Lower leg skin (tissue), 3 donors: Measurements from ENCODE around the gene SEC61B.

Experiments used
- POLR2A ChIP-seq, 2 donors: fragments of 450-650 bp; IDR thresholded peaks; one replicate each; pipeline ENCODE4 v1.6.1; 2016 to 2017; ENCODE audit warnings: antibody characterized with exemption in 2 of 2, mild to moderate bottlenecking in 1 of 2, moderate library complexity in 1 of 2
- TF ChIP-seq, protein P1 (sequence below), 3 donors: fragments of 450-650 bp; IDR thresholded peaks; one replicate each; pipeline ENCODE4 v1.5.1; 2016; ENCODE audit warnings: antibody characterized with exemption in 3 of 3, mild to moderate bottlenecking in 3 of 3, moderate library complexity in 2 of 3

GRCh38 chr9:99253134-99253533 is 31.1 kb downstream of the SEC61B start:
- TF ChIP-seq, protein P1, sequence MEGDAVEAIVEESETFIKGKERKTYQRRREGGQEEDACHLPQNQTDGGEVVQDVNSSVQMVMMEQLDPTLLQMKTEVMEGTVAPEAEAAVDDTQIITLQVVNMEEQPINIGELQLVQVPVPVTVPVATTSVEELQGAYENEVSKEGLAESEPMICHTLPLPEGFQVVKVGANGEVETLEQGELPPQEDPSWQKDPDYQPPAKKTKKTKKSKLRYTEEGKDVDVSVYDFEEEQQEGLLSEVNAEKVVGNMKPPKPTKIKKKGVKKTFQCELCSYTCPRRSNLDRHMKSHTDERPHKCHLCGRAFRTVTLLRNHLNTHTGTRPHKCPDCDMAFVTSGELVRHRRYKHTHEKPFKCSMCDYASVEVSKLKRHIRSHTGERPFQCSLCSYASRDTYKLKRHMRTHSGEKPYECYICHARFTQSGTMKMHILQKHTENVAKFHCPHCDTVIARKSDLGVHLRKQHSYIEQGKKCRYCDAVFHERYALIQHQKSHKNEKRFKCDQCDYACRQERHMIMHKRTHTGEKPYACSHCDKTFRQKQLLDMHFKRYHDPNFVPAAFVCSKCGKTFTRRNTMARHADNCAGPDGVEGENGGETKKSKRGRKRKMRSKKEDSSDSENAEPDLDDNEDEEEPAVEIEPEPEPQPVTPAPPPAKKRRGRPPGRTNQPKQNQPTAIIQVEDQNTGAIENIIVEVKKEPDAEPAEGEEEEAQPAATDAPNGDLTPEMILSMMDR (IDR thresholded peaks at IDR 0.05), result no peak
- no peak for TF ChIP-seq POLR2A (IDR thresholded peaks at IDR 0.05)
